GM19351 (cell line): ENCODE results near the gene RBM26.

Source experiments
- ATAC-seq: cut with Tn5 transposase; IDR thresholded peaks from one replicate; pipeline ENCODE4 v1.9.1; 2021; ENCODE audit warnings: mild to moderate bottlenecking, moderate library complexity; ENCODE audit not compliant: unreplicated experiment

RBM26 gene

GRCh38 chr13:79405831-79406596, at the start of gene RBM26:
TSS of gene RBM26 (minus strand) at chr13:79406255. CDS start at chr13:79405774, 481 bp downstream.
- peak; percentile 66 for ATAC-seq

GRCh38 chr13:79455331-79455730, 49.3 kb upstream of the RBM26 start:
- no peak for ATAC-seq

- no peak for ATAC-seq
Measured at GRCh38 chr13:79452239-79452913, 46.3 kb upstream of the RBM26 start.

GRCh38 chr13:79451500-79451962, 45.5 kb upstream of the RBM26 start:
- peak; percentile 99 for ATAC-seq

- no peak for ATAC-seq
Measured at GRCh38 chr13:79450110-79450509, 44.1 kb upstream of the RBM26 start.

- ATAC-seq = peak; percentile 23
Measured at GRCh38 chr13:79448413-79448812, 42.4 kb upstream of the RBM26 start.

- ATAC-seq = no peak
Measured at GRCh38 chr13:79447741-79448140, 41.7 kb upstream of the RBM26 start.

GRCh38 chr13:79447141-79447540, 41.1 kb upstream of the RBM26 start:
- no peak for ATAC-seq

- ATAC-seq = no peak
Measured at GRCh38 chr13:79445968-79446645, 40.1 kb upstream of the RBM26 start.

GRCh38 chr13:79442706-79443105, 36.7 kb upstream of the RBM26 start:
- ATAC-seq = no peak

GRCh38 chr13:79442221-79442620, 36.2 kb upstream of the RBM26 start:
- no peak for ATAC-seq

GRCh38 chr13:79440958-79441528, 35.0 kb upstream of the RBM26 start:
- no peak for ATAC-seq

- ATAC-seq = no peak
Measured at GRCh38 chr13:79439275-79439674, 33.2 kb upstream of the RBM26 start.

GRCh38 chr13:79435561-79435990, 29.5 kb upstream of the RBM26 start:
- ATAC-seq = no peak

GRCh38 chr13:79434556-79434955, 28.5 kb upstream of the RBM26 start:
- no peak for ATAC-seq

- no peak for ATAC-seq
Measured at GRCh38 chr13:79432992-79433391, 26.9 kb upstream of the RBM26 start.

- ATAC-seq = no peak
Measured at GRCh38 chr13:79432086-79432485, 26.0 kb upstream of the RBM26 start.

GRCh38 chr13:79429309-79429708, 23.3 kb upstream of the RBM26 start:
- ATAC-seq = no peak

- no peak for ATAC-seq
Measured at GRCh38 chr13:79427883-79428282, 21.8 kb upstream of the RBM26 start.

- ATAC-seq = no peak
Measured at GRCh38 chr13:79427265-79427664, 21.2 kb upstream of the RBM26 start.
